Measurements from ENCODE around the gene GALNTL6.

GALNTL6 gene

GRCh38 chr4:172553216-172553615 is 740.0 kb downstream of the GALNTL6 start:
- DNase-seq (ENCODE audit: low read depth), result no peak

- no peak for DNase-seq (ENCODE audit: low read depth)
Observed at GRCh38 chr4:172554588-172554987, 741.4 kb downstream of the GALNTL6 start.

DNA sequence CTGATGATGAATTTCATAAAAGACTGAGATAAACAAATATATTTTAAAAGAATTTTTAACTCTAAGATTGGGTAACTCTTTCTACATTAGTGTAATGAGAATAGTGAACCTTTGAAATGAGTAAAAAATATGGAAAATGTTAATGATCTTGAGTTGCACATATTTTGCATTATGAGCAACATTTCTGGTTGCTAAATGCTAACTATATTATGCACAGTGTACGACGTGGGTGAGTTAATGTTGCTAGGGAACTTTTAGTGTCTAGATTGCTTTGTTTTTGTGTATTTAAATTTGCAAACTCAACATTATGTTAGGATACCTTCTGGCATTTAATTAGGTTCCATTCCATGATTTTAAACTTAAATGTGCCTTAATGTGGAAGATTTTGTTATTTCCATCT is 742.5 kb downstream of the GALNTL6 start:
- no peak for DNase-seq (ENCODE audit: low read depth)

DNA sequence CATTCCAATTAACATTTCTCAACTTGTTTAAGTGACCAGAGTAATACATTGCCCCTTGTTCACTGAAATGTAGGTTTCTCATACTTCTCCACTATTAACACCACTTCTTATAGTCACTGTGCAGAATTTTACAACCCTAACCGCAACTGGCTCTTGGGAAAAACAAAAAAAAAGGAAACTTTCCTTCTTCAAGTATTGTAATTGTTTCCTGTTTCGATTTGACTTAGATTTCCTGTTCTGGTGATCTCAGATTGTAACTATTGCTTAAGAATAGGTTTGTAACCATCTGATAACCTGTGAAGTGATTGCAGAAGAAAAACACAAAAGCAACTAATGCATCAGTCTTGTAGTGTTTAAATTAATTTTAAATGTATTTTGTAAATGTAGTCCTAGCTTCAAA is 760.7 kb downstream of the GALNTL6 start:
- no peak for DNase-seq (ENCODE audit: low read depth)

GRCh38 chr4:172578712-172579111 is 765.5 kb downstream of the GALNTL6 start:
- DNase-seq (ENCODE audit: low read depth), result no peak

DNA sequence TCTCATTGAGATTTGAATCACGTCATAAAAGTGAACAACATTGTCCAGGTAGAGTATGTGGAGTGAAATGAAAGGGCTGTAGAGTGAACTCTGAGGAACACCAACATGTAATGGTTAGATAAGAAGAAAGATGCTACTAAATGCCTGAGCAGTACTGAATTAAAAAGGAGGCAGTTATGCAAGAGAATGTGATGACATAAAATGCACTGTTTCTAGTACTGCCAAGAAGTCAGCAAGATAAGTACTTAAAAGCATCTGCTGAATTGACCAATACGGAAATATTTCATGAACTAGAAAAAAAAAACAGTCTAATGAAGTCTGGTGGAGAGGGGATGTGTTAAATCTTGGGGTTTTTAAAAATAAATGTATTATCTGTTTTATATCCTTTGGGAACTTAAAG is 771.6 kb downstream of the GALNTL6 start:
- no peak for DNase-seq (ENCODE audit: low read depth)

- DNase-seq (ENCODE audit: low read depth), result no peak
Observed at GRCh38 chr4:172596206-172596605, 783.0 kb downstream of the GALNTL6 start.

- no peak for DNase-seq (ENCODE audit: low read depth)
Observed at GRCh38 chr4:172599554-172599953, 786.4 kb downstream of the GALNTL6 start.

GRCh38 chr4:172601195-172601594 is 788.0 kb downstream of the GALNTL6 start:
- no peak for DNase-seq (ENCODE audit: low read depth)

GRCh38 chr4:172619218-172619617 is 806.0 kb downstream of the GALNTL6 start:
- no peak for DNase-seq (ENCODE audit: low read depth)

- DNase-seq (ENCODE audit: low read depth), result no peak
Observed at GRCh38 chr4:172619798-172620197, 806.6 kb downstream of the GALNTL6 start.

- DNase-seq (ENCODE audit: low read depth), result no peak
Observed at GRCh38 chr4:172628263-172628662, 815.1 kb downstream of the GALNTL6 start.

- DNase-seq (ENCODE audit: low read depth), result no peak
Observed at GRCh38 chr4:172630280-172630679, 817.1 kb downstream of the GALNTL6 start.

DNA sequence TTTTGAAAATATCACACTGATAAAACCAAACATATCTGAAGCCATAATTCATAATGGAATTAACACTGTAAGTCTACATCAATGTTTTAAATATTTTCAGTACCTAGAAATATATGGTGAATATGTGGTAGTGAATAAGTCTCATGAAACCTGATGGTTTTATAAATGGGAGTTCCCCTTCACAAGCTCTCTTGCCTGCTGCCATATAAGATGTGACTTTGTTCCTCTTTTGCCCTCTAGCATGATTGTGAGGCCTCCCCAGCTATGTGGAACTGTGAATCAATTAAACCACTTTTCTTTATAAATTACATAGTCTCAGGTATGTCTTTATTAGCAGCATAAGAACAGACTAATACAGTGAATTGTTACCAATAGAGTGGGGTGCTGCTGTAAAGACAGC is 818.6 kb downstream of the GALNTL6 start:
- no peak for DNase-seq (ENCODE audit: low read depth)

DNA sequence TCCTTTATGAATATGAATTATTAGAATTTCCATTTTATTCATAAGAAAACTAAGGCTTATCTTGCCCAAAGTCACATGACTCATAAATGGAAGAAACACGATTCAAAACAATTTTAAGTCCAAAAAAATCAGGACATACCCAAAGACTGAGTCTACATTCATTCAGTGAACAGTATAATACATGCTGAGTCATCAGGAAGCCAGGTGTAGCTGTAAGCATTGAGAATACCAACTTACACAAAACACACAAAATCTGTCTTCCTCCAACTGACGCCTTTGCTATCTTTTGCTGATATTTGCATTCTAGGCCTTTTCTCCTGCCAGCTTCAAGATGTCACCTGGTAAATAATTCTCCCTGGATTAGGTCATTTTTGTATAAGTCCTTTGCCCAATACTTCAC is 835.3 kb downstream of the GALNTL6 start:
- no peak for DNase-seq (ENCODE audit: low read depth)

GRCh38 chr4:172649143-172649542 is 835.9 kb downstream of the GALNTL6 start:
- no peak for DNase-seq (ENCODE audit: low read depth)

- DNase-seq (ENCODE audit: low read depth), result no peak
Observed at GRCh38 chr4:172650758-172651530, 837.7 kb downstream of the GALNTL6 start.

- DNase-seq (ENCODE audit: low read depth), result no peak
Observed at GRCh38 chr4:172651961-172652360, 838.8 kb downstream of the GALNTL6 start.

GRCh38 chr4:172652369-172652768 is 839.2 kb downstream of the GALNTL6 start:
- no peak for DNase-seq (ENCODE audit: low read depth)

DNA sequence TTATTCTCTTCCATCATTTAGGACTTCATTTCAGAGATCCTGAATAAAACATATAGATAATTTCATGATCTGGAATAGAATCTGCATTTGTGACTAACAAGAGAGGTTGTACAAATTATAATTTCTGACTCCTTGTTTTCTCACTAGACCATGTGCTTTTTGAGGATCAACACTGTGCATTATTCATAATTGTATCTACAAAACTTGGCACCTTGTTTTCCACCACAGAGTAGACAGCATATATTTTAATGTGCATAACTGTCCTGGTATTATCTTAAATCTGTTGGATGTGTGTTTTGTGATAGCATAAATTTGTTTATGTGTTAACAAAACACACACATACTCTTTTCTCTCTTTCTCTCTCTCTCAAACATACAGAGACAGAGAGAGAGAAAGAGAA is 840.5 kb downstream of the GALNTL6 start:
- no peak for DNase-seq (ENCODE audit: low read depth)

GRCh38 chr4:172654457-172654856 is 841.3 kb downstream of the GALNTL6 start:
- DNase-seq (ENCODE audit: low read depth), result no peak

DNA sequence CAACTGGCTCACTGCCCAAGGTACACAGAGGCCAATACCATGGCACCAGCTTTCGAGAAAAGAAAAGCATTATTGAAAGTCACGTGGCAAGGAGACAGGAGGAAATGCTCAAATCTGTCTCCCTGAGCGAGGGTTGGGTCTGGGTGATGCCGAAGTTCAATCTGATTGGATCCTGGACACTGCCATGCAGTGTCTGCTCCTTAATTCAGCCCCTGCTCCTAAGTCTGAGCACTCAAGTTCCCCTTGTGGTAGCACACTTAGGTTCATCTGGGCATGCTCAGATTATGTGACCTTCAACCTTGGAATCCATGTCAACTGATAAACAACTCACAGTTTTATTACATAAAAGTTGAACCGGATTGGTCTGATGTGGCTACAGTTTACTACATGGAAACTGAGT is 842.9 kb downstream of the GALNTL6 start:
- DNase-seq (ENCODE audit: low read depth), result no peak

DNA sequence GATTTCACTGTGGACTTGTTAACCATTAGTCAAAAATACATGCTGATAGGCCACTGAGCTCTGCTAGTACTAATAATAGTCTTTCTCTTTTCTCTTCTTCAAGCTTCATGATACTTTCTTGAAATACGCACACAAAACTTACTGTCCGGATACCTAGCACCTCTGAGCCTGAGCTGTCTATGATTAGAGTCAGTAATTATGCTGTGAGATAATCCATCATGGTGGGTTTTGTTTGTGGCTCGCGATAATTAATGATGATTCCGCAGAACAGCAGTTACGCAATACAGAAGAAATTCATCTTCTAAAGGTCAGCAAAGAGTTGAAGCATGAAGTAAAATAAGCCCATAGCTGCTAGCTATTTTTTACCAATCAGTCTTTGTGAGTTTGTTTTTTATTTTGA is 843.9 kb downstream of the GALNTL6 start:
- DNase-seq (ENCODE audit: low read depth), result no peak

- no peak for DNase-seq (ENCODE audit: low read depth)
Observed at GRCh38 chr4:172660251-172660650, 847.0 kb downstream of the GALNTL6 start.
